NCI-H2196 (cell line): ENCODE data around the gene HRH1.
"Not testable (repeated sequence)": the region's sequence is repeated elsewhere in the genome, so short reads cannot be mapped to it uniquely, and the experiment has no call there.

Experiments
- DNase-seq: peaks from one replicate; lab custom pipeline; 2025; ENCODE audit not compliant: unreplicated experiment; lab: John Stamatoyannopoulos, UW

Gene HRH1

DNA sequence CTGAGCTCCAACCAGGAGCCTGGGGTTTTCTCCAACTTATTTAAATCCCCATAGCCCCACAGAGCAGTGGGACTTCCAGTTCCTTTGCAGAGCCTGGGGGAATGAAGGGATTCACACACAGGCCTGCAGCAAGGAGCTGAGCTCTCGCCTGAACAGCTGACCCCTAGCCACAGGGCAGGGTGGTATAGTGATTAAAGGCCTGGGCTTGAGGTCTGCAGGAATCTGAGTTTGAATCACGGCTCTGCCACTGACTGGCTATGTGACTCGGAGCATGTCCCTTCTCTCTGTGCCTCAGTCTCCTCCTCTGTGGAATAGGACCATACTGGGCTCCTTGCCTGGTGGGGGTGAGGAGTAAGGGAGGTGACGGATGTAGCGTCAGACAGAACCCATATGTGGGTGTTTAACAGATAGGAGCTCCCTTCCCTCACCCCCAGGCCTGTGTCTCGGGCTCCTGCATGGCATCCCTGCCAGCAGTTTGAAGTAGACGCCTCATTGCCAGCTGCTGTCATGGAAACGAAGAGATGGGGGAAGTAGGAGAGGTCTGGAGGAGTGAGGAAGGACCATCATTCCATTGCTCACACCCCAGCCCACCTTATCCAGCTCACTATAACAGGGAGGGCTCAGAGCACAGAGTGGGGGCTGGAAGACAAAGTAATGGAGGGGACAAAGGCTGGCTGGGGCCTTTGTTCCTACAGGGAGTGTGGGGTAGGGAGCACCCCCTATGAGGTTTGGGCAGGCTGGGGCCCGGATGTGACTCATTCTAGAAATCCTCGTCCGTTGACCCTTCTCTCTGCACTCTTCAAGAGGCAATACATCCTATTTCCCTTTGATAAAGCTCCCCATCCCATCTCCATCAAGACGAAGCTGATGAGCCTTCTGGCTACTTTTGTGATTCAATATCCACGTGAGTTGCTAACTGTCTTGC lies 14.8 kb downstream of the HRH1 start:
- no peak for DNase-seq

DNA sequence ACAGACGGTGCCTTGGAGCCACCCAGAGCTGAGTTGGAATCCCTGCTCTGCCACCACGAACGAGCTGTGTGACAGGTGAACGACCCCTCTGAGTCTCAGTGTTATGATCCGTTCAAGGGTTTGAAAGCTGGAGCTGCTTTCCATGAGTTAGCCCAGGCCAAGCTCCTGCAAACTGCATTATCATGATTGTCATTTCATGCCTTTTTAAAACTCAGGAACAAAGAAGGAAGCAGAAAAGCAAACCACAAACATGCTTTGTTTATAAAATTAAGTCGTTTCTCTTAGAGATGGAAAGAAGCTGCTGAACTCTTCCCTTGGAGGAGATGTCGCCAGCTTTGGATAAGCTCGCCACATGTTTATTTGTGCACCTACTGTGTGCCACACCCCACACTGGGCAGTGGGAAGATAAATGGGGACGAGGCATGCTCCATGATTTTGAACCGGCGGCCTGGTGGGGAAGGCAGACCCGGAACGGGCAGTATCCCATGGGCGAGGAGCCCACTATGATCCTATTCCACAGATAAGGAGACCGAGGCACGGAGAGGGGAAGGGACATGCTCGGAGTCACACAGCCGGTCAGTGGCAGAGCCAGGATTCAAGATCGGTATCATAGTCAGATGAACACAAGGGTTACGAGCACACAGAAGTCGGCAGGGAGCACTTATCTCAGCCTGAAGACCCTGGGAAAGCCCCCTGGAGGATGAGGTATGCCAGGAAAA lies 15.9 kb downstream of the HRH1 start:
- no peak for DNase-seq

DNA sequence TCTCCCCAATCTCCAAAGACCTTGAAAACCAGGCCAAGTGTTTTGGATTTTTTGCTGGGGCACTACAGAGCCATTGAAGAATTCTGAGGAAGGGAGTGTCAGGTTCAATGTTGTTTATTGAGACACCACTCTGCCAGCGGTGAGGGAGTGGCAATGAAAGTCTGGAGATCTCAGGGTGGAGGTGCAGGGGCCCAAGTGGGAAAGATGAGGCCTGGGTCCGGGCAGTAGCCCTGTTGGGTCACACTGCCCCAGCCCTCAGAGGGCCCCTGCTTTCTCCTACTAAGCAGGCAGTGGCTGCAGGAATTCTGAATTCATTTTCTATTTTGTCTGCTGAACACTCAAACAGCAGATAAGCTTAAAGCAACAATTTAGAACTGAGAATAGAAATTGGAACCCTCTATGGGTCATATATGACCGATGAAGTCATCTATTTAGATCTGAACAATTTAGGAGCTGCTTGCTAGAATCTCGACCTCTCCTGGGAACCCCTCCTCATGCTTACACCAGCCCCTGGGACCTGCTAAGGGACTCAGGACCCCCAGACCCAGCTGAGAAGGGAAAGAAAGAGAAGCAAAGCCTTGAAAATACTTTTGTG lies 17.9 kb downstream of the HRH1 start:
- no peak for DNase-seq

GRCh38 chr3:11173828-11174465 lies 19.7 kb downstream of the HRH1 start:
- DNase-seq, result no peak

- DNase-seq, result no peak
These were observed 24.1 kb downstream of the HRH1 start for GRCh38 chr3:11178421-11178820.

GRCh38 chr3:11184328-11184969 lies 30.2 kb downstream of the HRH1 start:
- DNase-seq, result not testable (repeated sequence)

GRCh38 chr3:11185144-11185543 lies 30.9 kb downstream of the HRH1 start:
- no peak for DNase-seq

DNA sequence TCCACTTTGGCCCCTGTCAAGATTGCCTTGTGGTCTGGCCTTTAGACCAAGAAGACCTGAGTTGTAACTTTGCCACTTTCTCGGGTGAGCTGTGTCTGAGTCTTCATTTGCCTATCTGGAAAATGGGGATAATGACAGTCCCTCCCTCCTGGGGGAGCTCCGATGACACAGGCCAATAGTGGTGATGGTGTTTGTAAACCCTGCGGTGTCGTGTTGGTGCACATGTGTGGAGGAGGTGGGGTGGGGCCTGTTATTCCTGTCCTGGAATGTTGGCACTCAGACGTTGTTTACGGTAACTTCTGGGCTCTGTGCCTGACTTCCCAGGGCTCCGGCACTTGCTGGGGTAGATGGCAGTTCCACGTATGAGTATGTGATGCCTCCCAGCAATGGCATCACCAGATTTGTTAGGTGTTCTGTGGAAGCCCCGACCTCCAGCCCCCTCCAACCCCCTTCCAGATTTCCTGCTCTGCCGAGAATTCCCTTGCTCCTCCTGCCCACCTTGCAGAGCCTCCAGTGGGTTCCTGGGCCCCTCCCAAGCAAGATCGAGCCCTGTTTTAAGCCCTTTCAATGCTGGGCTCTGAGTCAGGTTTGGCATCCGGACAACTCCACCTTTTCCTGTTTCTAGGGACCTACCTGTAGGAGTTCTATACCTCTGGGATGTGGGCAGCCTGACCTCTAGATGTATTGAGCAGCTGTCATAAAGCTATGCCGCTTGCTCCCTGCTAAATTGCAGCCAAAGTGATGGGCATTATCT lies 31.4 kb downstream of the HRH1 start:
- DNase-seq, result no peak

DNA sequence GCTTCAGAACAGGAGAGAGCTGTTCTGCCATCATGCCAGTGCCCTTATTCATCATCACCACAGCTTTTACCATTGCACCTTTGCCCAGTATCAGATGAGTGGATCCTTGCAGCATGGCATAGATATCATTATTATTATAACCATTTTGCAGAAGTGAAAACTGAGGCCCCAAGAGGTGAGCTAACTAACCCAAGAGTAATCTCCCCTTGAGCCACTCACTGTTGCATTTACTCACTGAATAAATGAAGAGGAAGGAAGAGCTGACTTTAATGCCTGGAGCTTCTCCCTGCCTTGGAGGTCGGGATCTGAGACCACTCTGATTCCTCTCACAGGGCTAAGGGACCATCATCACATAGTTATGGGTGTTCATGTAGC lies 32.0 kb downstream of the HRH1 start:
- no peak for DNase-seq

- DNase-seq, result no peak
These were observed 32.5 kb downstream of the HRH1 start for GRCh38 chr3:11186771-11187191.

DNA sequence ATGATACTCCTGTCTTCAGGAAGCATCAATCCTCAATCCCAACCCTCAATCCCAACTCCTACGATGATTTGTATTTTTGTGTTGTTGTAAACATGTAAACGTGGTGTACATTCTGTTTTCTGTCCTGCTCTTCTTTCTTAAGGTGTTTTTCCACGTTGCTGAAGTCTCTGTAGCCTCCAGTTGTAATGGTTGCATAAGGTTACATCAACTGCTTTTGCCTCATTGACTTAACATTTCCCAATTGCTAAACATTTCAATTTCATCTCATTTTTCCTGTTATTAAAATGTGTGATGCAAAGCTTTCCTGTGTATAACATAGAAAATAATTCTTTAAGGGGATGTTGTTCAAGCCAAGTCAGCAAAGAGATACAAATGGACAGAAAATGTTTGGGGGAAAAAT lies 33.4 kb downstream of the HRH1 start:
- no peak for DNase-seq

DNA sequence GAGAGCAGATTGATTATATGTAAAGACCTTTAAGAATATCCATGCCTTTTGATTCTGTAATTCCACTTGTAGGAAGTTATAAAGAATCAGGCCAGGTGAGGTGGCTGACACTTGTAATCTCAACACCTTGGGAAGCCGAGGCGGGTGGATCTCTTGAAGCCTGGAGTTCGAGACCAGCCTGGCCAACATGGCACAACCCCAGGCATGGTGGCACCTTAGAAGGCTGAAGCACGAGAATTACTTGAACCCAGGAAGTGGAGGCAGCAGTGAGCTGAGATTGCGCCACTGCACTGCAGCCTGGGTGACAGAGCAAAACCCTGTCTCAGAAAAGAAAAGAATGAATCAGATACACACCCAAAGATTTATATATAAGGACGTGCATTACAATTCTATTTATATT lies 33.9 kb downstream of the HRH1 start:
- DNase-seq, result no peak

DNA sequence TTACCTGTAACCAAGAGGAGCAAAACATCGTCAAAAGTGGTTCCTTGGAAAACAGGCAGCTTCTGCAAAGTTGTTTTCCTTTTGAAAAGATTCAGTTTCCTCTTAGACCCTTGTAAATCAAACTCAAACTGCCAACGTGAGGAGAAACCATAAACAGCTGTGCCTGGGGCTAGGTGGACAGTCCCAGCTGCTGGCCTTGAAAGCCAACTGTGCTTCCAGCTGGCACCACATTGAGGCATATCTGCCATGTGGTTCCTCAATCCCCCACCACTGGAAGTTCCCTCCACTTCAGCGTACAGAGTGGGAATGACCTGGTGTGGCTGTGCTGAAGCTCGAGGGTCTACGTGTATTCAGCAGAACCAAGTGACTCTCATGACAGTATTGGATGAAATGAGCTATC lies 40.9 kb downstream of the HRH1 start:
- DNase-seq, result no peak

DNA sequence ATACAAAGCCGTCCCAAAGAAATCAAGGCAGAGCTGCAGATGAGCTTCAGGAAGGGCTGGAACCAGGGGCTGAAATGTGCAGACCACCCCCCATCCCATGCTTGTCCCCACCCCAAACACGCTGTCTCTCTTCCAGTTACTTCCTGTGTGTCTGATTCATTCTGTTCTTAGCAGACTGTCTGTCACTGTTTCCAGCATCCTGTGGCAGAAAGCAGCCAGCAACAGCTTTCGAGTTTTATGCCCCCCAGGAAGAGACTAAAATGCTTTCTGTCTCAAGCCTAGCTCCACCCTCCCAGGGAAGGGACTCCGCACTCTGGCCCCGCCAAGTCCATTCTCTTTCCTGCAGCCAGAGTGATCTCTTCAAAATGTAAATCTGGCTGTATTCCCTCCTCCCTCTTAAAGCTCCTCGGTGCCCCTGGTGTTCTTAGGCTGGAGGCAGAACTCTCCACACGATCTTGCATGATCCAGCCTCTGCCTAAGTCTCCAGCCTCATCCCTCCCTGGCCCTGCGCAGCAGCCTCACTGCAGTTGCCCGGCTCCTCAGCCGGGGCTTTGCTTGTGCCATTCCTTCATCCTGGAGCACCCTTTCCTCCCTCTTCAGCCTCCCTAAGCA lies 41.5 kb downstream of the HRH1 start:
- no peak for DNase-seq

GRCh38 chr3:11197484-11197883 lies 43.2 kb downstream of the HRH1 start:
- no peak for DNase-seq

- no peak for DNase-seq
These were observed 43.8 kb downstream of the HRH1 start for GRCh38 chr3:11198070-11198469.

DNA sequence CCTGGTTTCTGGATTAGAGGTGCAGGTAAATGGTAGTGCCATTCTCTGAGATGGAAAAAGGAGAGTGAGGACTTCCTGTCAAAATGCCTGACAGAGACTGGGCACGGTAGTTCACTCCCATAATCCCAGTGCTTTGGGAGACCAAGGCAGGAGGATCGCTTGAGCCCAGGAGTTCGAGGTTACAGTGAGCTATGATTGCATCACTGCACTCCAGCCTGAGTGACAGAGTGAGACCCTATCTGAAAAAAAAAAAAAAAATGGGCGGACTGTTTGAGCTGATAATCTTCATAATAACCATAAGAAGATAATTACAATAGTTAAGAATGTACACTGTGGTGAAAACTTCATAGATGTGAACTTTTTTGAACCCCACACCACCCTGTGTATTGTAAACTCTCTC lies 44.2 kb downstream of the HRH1 start:
- no peak for DNase-seq

DNA sequence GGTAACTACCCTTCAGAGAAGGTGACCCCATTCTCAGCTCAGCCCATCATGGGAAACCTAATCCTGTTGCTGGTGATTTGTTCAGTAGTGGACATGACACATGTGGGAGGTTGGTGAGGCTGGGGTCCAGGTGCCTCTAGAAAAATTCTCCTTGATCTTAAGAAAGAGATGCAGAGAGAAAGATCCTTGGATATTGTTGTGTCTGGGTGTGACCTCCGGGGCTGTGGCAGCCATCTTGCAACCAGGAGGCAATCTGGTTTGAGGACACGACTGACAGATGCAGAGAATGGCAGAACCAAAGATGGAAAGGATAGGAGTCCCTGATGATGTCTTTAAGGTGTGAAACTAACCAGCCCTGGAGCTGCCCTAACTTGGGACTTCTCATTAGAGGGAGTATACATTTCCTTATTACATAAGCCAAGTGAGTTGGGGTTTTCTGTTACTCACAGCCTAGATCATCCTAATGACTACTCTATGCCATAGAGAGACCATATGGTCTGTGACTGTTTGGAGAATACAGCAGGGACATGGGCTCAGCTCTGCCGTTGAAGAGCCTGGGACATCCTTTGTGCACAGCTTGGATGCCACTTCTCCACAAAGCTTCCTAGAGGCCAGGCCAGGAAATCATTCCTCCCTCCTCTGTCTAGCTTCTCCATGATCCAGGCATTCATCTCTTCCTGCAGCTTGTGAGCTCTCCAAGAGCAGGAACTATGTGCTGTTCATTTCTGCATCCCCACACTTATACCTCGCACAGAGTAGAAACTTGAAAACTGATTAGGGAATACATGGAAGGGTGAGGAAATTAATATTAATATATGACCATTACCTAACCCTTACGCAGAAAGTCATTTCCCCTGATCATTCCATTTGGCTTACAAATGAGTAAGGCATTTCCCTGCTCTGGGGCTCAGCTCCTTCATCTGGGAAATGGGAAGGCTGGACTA lies 45.9 kb downstream of the HRH1 start:
- DNase-seq, result no peak
